ENCODE measurements around the gene SCN5A. TPM values are rescaled to one million over a fixed set of nuclear protein-coding genes. Genes with fewer than 3 reads are reported as not detected.

SCN5A gene
- total RNA-seq, 1 experiment from 2014 or later, result 11.5 TPM

- Histone ChIP-seq H3K36me3 (ENCODE audit: control insufficient read depth in 1 of 2, insufficient read depth in 2 of 2, low read length in 2 of 2) (no peaks in the 10 kb centered on the region), H3K27ac (ENCODE audit: low read depth, low read length) (no peak overlapping the region), H3K27me3 (ENCODE audit: insufficient read depth, low read length) (no peaks in the 10 kb centered on the region), H3K4me3 (replicated peaks in 1 of 2; ENCODE audit: low read depth in 1 of 2, low read length in 2 of 2) (no peak overlapping the region), H3K4me1 (ENCODE audit: control insufficient read depth in 1 of 2, insufficient read depth in 2 of 2, low read length in 2 of 2) (peaks cover 11 to 25% of the 10 kb centered on the region in 2 experiments), H3K9me2 (ENCODE audit: insufficient read depth) (no peaks in the 10 kb centered on the region), H3K4me2 (ENCODE audit: low read length) (no peak overlapping the region), H3K9ac (ENCODE audit: low read length) (no peak overlapping the region), H4K20me1 (ENCODE audit: insufficient read depth) (no peaks in the 10 kb centered on the region), H3K9me3 (ENCODE audit: control insufficient read depth in 1 of 2, insufficient read depth in 1 of 2, low read depth in 1 of 2, low read length in 2 of 2) (no peaks in the 10 kb centered on the region), H2AFZ (ENCODE audit: low read depth, low read length, poor library complexity, severe bottlenecking) (no peak overlapping the region), H3K79me2 (ENCODE audit: insufficient read depth, low read length) (no peaks in the 10 kb centered on the region)
- no peak for DNase-seq (ENCODE audit: low read depth, low spot score)
- CTCF ChIA-PET, result no interaction called here
- ATAC-seq, result no peak
- intact Hi-C loops (cut with micrococcal nuclease), result no loop called here
- BruUV-seq (replicated peaks), result no TSS peak
- POLR2A ChIA-PET, result no interaction called here
- RAD21 ChIA-PET (ENCODE audit: low non-redundant PET in 1 of 2, low total read pairs in 2 of 2, uncharacterized antibody in 2 of 2, unreplicated experiment in 2 of 2), result no interaction called here
- TF ChIP-seq TCF7L2 (IDR thresholded peaks at IDR 0.05; ENCODE audit: borderline replicate concordance, extremely low read depth, insufficient read depth, insufficient read length) (no peak), RAD21 (IDR thresholded peaks at IDR 0.05; ENCODE audit: low read depth) (no peak), POLR2A (IDR thresholded peaks at IDR 0.05; ENCODE audit: borderline replicate concordance, extremely low read depth, insufficient read depth, insufficient read length) (no peak), EZH2phosphoT487 (IDR thresholded peaks at IDR 0.05; ENCODE audit: borderline replicate concordance) (no peak), CTCF (IDR thresholded peaks at IDR 0.05 in 2 of 3, conservative IDR thresholded peaks at IDR 0.05 in 1 of 3; ENCODE audit: borderline replicate concordance in 1 of 3, insufficient read depth in 1 of 3, low read depth in 2 of 3, low read length in 2 of 3) (no peak), EZH2 (IDR thresholded peaks at IDR 0.05) (no peak)
Measured at GRCh38 chr3:38632989-38633388, 16.5 kb downstream of the SCN5A start.

GRCh38 chr3:38630606-38631005, 18.9 kb downstream of the SCN5A start:
- no peaks in the 10 kb centered on the region for H4K20me1 ChIP-seq (ENCODE audit: insufficient read depth)
- no peak overlapping the region for H3K9ac ChIP-seq (ENCODE audit: low read length)
- H3K27me3 ChIP-seq (ENCODE audit: insufficient read depth, low read length), result no peaks in the 10 kb centered on the region
- BruUV-seq (replicated peaks), result no TSS peak
- TF ChIP-seq ZNF274 (IDR thresholded peaks at IDR 0.05; ENCODE audit: low read depth, low read length) (no peak), CTCF (IDR thresholded peaks at IDR 0.05 in 2 of 3, conservative IDR thresholded peaks at IDR 0.05 in 1 of 3; ENCODE audit: borderline replicate concordance in 1 of 3, insufficient read depth in 1 of 3, low read depth in 2 of 3, low read length in 2 of 3) (no peak)
- ATAC-seq, result no peak
- peaks cover 11 to 32% of the 10 kb centered on the region in 2 experiments for H3K4me1 ChIP-seq (ENCODE audit: control insufficient read depth in 1 of 2, insufficient read depth in 2 of 2, low read length in 2 of 2)
- no peak for DNase-seq (ENCODE audit: low read depth, low spot score)
- intact Hi-C loops (cut with micrococcal nuclease), result no loop called here
- H3K4me2 ChIP-seq (ENCODE audit: low read length), result no peak overlapping the region
- ChIA-PET RAD21 (ENCODE audit: low non-redundant PET in 1 of 2, low total read pairs in 2 of 2, uncharacterized antibody in 2 of 2, unreplicated experiment in 2 of 2) (no interaction called here), CTCF (interaction anchor here (1.0 to 1.8 kb wide), 3 partner anchors 13 to 110 kb away, joined by 3 to 5 read pairs (median 4); no protein-coding TSS in a partner anchor), POLR2A (no interaction called here)
- H3K36me3 ChIP-seq (ENCODE audit: control insufficient read depth in 1 of 2, insufficient read depth in 2 of 2, low read length in 2 of 2), result no peaks in the 10 kb centered on the region
- no peak overlapping the region for H2AFZ ChIP-seq (ENCODE audit: low read depth, low read length, poor library complexity, severe bottlenecking)
- no peaks in the 10 kb centered on the region for H3K9me2 ChIP-seq (ENCODE audit: insufficient read depth)
- no peaks in the 10 kb centered on the region for H3K9me3 ChIP-seq (ENCODE audit: control insufficient read depth in 1 of 2, insufficient read depth in 1 of 2, low read depth in 1 of 2, low read length in 2 of 2)
- no peak overlapping the region for H3K27ac ChIP-seq (ENCODE audit: low read depth, low read length)
- no peaks in the 10 kb centered on the region for H3K79me2 ChIP-seq (ENCODE audit: insufficient read depth, low read length)
- H3K4me3 ChIP-seq (replicated peaks in 1 of 2; ENCODE audit: low read depth in 1 of 2, low read length in 2 of 2), result no peak overlapping the region
